ENCODE results near the gene B3GLCT. TPM values are rescaled to one million over a fixed set of nuclear protein-coding genes. Genes with fewer than 3 reads are reported as not detected.

B3GLCT gene
- total and polyA plus RNA-seq, 10 of the 15 experiments (the other 5 are each of a cell fraction or from before 2014, with no cell fraction given) = 0.07 to 0.89 (median 0.25) TPM

- CTCF ChIA-PET = interaction anchor here (1.1 to 2.2 kb wide), 3 partner anchors 10 to 16 kb away, joined by 3 to 5 read pairs (median 4); no protein-coding TSS in a partner anchor
- 96% methylated on average over 2 of the region's 2 CpGs for WGBS (ENCODE audit: insufficient coverage, insufficient replicate concordance, low lambda C conversion rate, missing lambda C conversion rate)
- peaks cover 3 to 35% of the 10 kb centered on the region in 2 experiments for H3K36me3 ChIP-seq (ENCODE audit: control insufficient read depth in 2 of 2, insufficient read depth in 2 of 2, low read length in 1 of 2)
- H3K4me3 ChIP-seq = no peak overlapping the region
- DNase-seq (ENCODE audit: low read depth, low spot score) = no peak
- BruUV-seq (replicated peaks) = no TSS peak
- H3K9me3 ChIP-seq (replicated peaks; ENCODE audit: control insufficient read depth, insufficient read depth, low read length) = no peaks in the 10 kb centered on the region
- POLR2A ChIA-PET = no interaction called here
- H3K9ac ChIP-seq (ENCODE audit: control insufficient read depth, insufficient read depth, low read length) = no peak overlapping the region
- RAD21 ChIA-PET (ENCODE audit: unreplicated experiment) = no interaction called here
- no peaks in the 10 kb centered on the region for H3K27me3 ChIP-seq (replicated peaks in 1 of 2; ENCODE audit: control insufficient read depth in 2 of 2, insufficient read depth in 2 of 2, low read length in 1 of 2)
- H3K79me2 ChIP-seq (ENCODE audit: control insufficient read depth, insufficient read depth, low read length) = peaks cover 39% of the 10 kb centered on the region
- no peak for ATAC-seq
- FAIRE-seq = no peak
- in situ Hi-C loops (cut with MboI) = loop anchor here (25.0 kb wide), 1 partner anchor 1382 kb away; the partner anchor contains the start of gene N4BP2L2
- H3K4me1 ChIP-seq (ENCODE audit: control insufficient read depth, insufficient read depth, low read length) = no peaks in the 10 kb centered on the region
- no peak overlapping the region for H3K27ac ChIP-seq (ENCODE audit: control insufficient read depth, insufficient read depth)
- no peak for TF ChIP-seq RCOR1 (conservative IDR thresholded peaks at IDR 0.05; ENCODE audit: low read depth, low read length)
- no peak for TF ChIP-seq SUPT20H (IDR thresholded peaks at IDR 0.05; ENCODE audit: borderline replicate concordance, control insufficient read depth, low read depth, low read length)
- no peak for TF ChIP-seq NFYB (IDR thresholded peaks at IDR 0.05; ENCODE audit: insufficient read depth, low read depth, low read length)
- no peak for TF ChIP-seq SIX5 (IDR thresholded peaks at IDR 0.05; ENCODE audit: low read depth, low read length, severe bottlenecking)
- no peak for TF ChIP-seq HDAC6 (IDR thresholded peaks at IDR 0.05; ENCODE audit: unreplicated experiment)
- TF ChIP-seq ETV6 (conservative IDR thresholded peaks at IDR 0.05 in 1 of 2, IDR thresholded peaks at IDR 0.05 in 1 of 2; ENCODE audit: borderline replicate concordance in 1 of 2, low read depth in 1 of 2) = no peak
- TF ChIP-seq NRF1 (conservative IDR thresholded peaks at IDR 0.05; ENCODE audit: low read depth, low read length) = no peak
- no peak for TF ChIP-seq NR2C2 (IDR thresholded peaks at IDR 0.05; ENCODE audit: borderline replicate concordance, control insufficient read depth, insufficient read length, low read depth)
- no peak for TF ChIP-seq BACH1 (IDR thresholded peaks at IDR 0.05; ENCODE audit: borderline replicate concordance)
- intact Hi-C loops (cut with micrococcal nuclease; ENCODE audit: unreplicated experiment) = no loop called here
- H2AFZ ChIP-seq (ENCODE audit: control insufficient read depth, low read depth, low read length) = no peak overlapping the region
- SMC1A ChIA-PET (ENCODE audit: uncharacterized antibody, unreplicated experiment) = no interaction called here
- no peak overlapping the region for H3K4me2 ChIP-seq (ENCODE audit: control insufficient read depth, insufficient read depth)
- no peaks in the 10 kb centered on the region for H4K20me1 ChIP-seq (ENCODE audit: control insufficient read depth, insufficient read depth)
Measured at GRCh38 chr13:31154939-31155338, 44.8 kb upstream of the B3GLCT start.
